ENCODE results near the gene ZSCAN30. TPM values are rescaled to one million over a fixed set of nuclear protein-coding genes. Genes with fewer than 3 reads are reported as not detected.
A peak's percentile ranks its signal among the peaks of the same experiment; 100 is the strongest.

ZSCAN30 gene
- total and polyA plus RNA-seq, 4 donors = 6.3 to 31.8 (median 21.1) TPM

GRCh38 chr18:35247412-35248249 is 42.4 kb downstream of the ZSCAN30 start:
- Histone ChIP-seq H3K27me3 (ENCODE audit: control insufficient read depth in 1 of 2, insufficient read depth in 2 of 2, low read length in 1 of 2) (no peaks in the 10 kb centered on the region), H3K27ac (ENCODE audit: low read depth in 1 of 2, low read length in 2 of 2) (no peak overlapping the region), H3K4me3 (ENCODE audit: low read length in 2 of 2) (no peak overlapping the region), H3K9me3 (ENCODE audit: control insufficient read depth, low read length) (no peaks in the 10 kb centered on the region), H3K36me3 (ENCODE audit: control insufficient read depth in 1 of 2, insufficient read depth in 2 of 2, low read length in 1 of 2) (peaks cover 12 to 19% of the 10 kb centered on the region in 2 donors), H3K4me1 (ENCODE audit: control insufficient read depth in 1 of 2, insufficient read depth in 2 of 2, low read length in 2 of 2) (no peaks in the 10 kb centered on the region)
- DNase-seq (no peak), ATAC-seq (ENCODE audit: low FRiP score) (no peak)
- intact Hi-C loops (cut with DNase I) = no loop called here
- WGBS, 2 donors = 95 to 98% methylated on average over 14 of the region's 14 CpGs

GRCh38 chr18:35246831-35247230 is 43.2 kb downstream of the ZSCAN30 start:
- no peak for DNase-seq
- Histone ChIP-seq H3K9me3 (ENCODE audit: control insufficient read depth, low read length) (no peaks in the 10 kb centered on the region), H3K27me3 (ENCODE audit: control insufficient read depth in 1 of 2, insufficient read depth in 2 of 2, low read length in 1 of 2) (no peaks in the 10 kb centered on the region), H3K36me3 (ENCODE audit: control insufficient read depth in 1 of 2, insufficient read depth in 2 of 2, low read length in 1 of 2) (peaks cover 9 to 18% of the 10 kb centered on the region in 2 donors), H3K4me3 (ENCODE audit: low read length in 2 of 2) (no peak overlapping the region), H3K4me1 (ENCODE audit: control insufficient read depth in 1 of 2, insufficient read depth in 2 of 2, low read length in 2 of 2) (no peaks in the 10 kb centered on the region), H3K27ac (ENCODE audit: low read depth in 1 of 2, low read length in 2 of 2) (no peak overlapping the region)
- no peak for ATAC-seq (ENCODE audit: low FRiP score)
- intact Hi-C loops (cut with DNase I) = no loop called here

- Histone ChIP-seq H3K27ac (ENCODE audit: low read depth in 1 of 2, low read length in 2 of 2) (no peak overlapping the region), H3K9me3 (ENCODE audit: control insufficient read depth, low read length) (no peaks in the 10 kb centered on the region), H3K36me3 (ENCODE audit: control insufficient read depth in 1 of 2, insufficient read depth in 2 of 2, low read length in 1 of 2) (peaks cover 9 to 17% of the 10 kb centered on the region in 2 donors), H3K4me3 (ENCODE audit: low read length in 2 of 2) (no peak overlapping the region), H3K4me1 (ENCODE audit: control insufficient read depth in 1 of 2, insufficient read depth in 2 of 2, low read length in 2 of 2) (no peaks in the 10 kb centered on the region), H3K27me3 (ENCODE audit: control insufficient read depth in 1 of 2, insufficient read depth in 2 of 2, low read length in 1 of 2) (no peaks in the 10 kb centered on the region)
- WGBS, 2 donors = 94 to 95% methylated on average over 4 of the region's 4 CpGs
- ATAC-seq (ENCODE audit: low FRiP score) = no peak
- DNase-seq = no peak
- intact Hi-C loops (cut with DNase I) = no loop called here
These were observed 44.2 kb downstream of the ZSCAN30 start for GRCh38 chr18:35245719-35246317.

- no peak for ATAC-seq (ENCODE audit: low FRiP score)
- WGBS, 2 donors = 93 to 95% methylated on average over 4 of the region's 4 CpGs
- intact Hi-C loops (cut with DNase I) = loop anchor here in 1 of 2 donors (5.0 kb wide), 1 partner anchor 48 kb away; the partner anchor contains the start of gene ZSCAN30
- Histone ChIP-seq H3K27me3 (ENCODE audit: control insufficient read depth in 1 of 2, insufficient read depth in 2 of 2, low read length in 1 of 2) (no peaks in the 10 kb centered on the region), H3K9me3 (ENCODE audit: control insufficient read depth, low read length) (no peaks in the 10 kb centered on the region), H3K4me3 (ENCODE audit: low read length in 2 of 2) (no peak overlapping the region), H3K4me1 (ENCODE audit: control insufficient read depth in 1 of 2, insufficient read depth in 2 of 2, low read length in 2 of 2) (no peaks in the 10 kb centered on the region), H3K27ac (ENCODE audit: low read depth in 1 of 2, low read length in 2 of 2) (no peak overlapping the region), H3K36me3 (ENCODE audit: control insufficient read depth in 1 of 2, insufficient read depth in 2 of 2, low read length in 1 of 2) (peaks cover 6 to 14% of the 10 kb centered on the region in 2 donors)
- no peak for DNase-seq
These were observed 45.4 kb downstream of the ZSCAN30 start for GRCh38 chr18:35244671-35245070.

- DNase-seq (no peak), ATAC-seq (ENCODE audit: low FRiP score) (no peak)
- H3K4me1 ChIP-seq (ENCODE audit: control insufficient read depth in 1 of 2, insufficient read depth in 2 of 2, low read length in 2 of 2) = no peaks in the 10 kb centered on the region
- no peaks in the 10 kb centered on the region for H3K9me3 ChIP-seq (ENCODE audit: control insufficient read depth, low read length)
- H3K27ac ChIP-seq (ENCODE audit: low read depth in 1 of 2, low read length in 2 of 2) = no peak overlapping the region
- intact Hi-C loops (cut with DNase I) = loop anchor here in 1 of 2 donors (5.0 kb wide), 1 partner anchor 50 kb away; the partner anchor contains the start of gene ZSCAN30
- H3K36me3 ChIP-seq (ENCODE audit: control insufficient read depth in 1 of 2, insufficient read depth in 2 of 2, low read length in 1 of 2) = peaks cover 6 to 14% of the 10 kb centered on the region in 2 donors
- H3K27me3 ChIP-seq (ENCODE audit: control insufficient read depth in 1 of 2, insufficient read depth in 2 of 2, low read length in 1 of 2) = no peaks in the 10 kb centered on the region
- no peak overlapping the region for H3K4me3 ChIP-seq (ENCODE audit: low read length in 2 of 2)
- WGBS, 2 donors = 85 to 86% methylated on average over 6 of the region's 6 CpGs
These were observed 47.6 kb downstream of the ZSCAN30 start for GRCh38 chr18:35242426-35242825.

GRCh38 chr18:35241448-35241804 is 48.6 kb downstream of the ZSCAN30 start:
- ATAC-seq (ENCODE audit: low FRiP score) (no peak), DNase-seq (no peak)
- Histone ChIP-seq H3K4me3 (ENCODE audit: low read length in 2 of 2) (peak overlapping the region; percentile 71 to 83), H3K27me3 (ENCODE audit: control insufficient read depth in 1 of 2, insufficient read depth in 2 of 2, low read length in 1 of 2) (no peaks in the 10 kb centered on the region), H3K9me3 (ENCODE audit: control insufficient read depth, low read length) (no peaks in the 10 kb centered on the region), H3K4me1 (ENCODE audit: control insufficient read depth in 1 of 2, insufficient read depth in 2 of 2, low read length in 2 of 2) (no peaks in the 10 kb centered on the region), H3K27ac (ENCODE audit: low read depth in 1 of 2, low read length in 2 of 2) (peak overlapping the region in 1 of 2 donors; percentile 99), H3K36me3 (ENCODE audit: control insufficient read depth in 1 of 2, insufficient read depth in 2 of 2, low read length in 1 of 2) (peaks cover 6 to 14% of the 10 kb centered on the region in 2 donors)
- intact Hi-C loops (cut with DNase I) = loop anchor here (2.0 to 5.0 kb wide), 2 partner anchors 51 to 103 kb away; partner anchors contain the start of genes ZNF24 (in 2 of the 2) and ZSCAN30 (in 1 of the 2)
- WGBS, 2 donors = 0% methylated on average over 5 of the region's 5 CpGs

GRCh38 chr18:35240664-35241447 is 49.2 kb downstream of the ZSCAN30 start, which contains the start of gene ZNF397:
Gene ZNF397 (plus strand): TSS chr18:35241034. CDS start chr18:35242471, 1,437 bp downstream.
- Histone ChIP-seq H3K4me3 (ENCODE audit: low read length in 2 of 2) (peak within 1 kb of the TSS; percentile 71 to 83), H3K4me1 (ENCODE audit: control insufficient read depth in 1 of 2, insufficient read depth in 2 of 2, low read length in 2 of 2) (no peaks in the 10 kb centered on the region), H3K27ac (ENCODE audit: low read depth in 1 of 2, low read length in 2 of 2) (peak within 1 kb of the TSS; percentile 96 to 99), H3K27me3 (ENCODE audit: control insufficient read depth in 1 of 2, insufficient read depth in 2 of 2, low read length in 1 of 2) (no peaks in the 10 kb centered on the region), H3K9me3 (ENCODE audit: control insufficient read depth, low read length) (no peaks in the 10 kb centered on the region), H3K36me3 (ENCODE audit: control insufficient read depth in 1 of 2, insufficient read depth in 2 of 2, low read length in 1 of 2) (peaks cover 6 to 12% of the 10 kb centered on the region in 2 donors)
- DNase-seq (peak; percentile 99 to 100), ATAC-seq (ENCODE audit: low FRiP score) (peak; percentile 100)
- WGBS, 2 donors = 0 to 1% methylated on average over 56 to 60 of the region's 60 CpGs
- intact Hi-C loops (cut with DNase I) = loop anchor here (2.0 to 5.0 kb wide), 2 partner anchors 51 to 104 kb away; partner anchors contain the start of genes ZNF24 (in 2 of the 2) and ZSCAN30 (in 1 of the 2)

- Histone ChIP-seq H3K27me3 (ENCODE audit: control insufficient read depth in 1 of 2, insufficient read depth in 2 of 2, low read length in 1 of 2) (no peaks in the 10 kb centered on the region), H3K4me1 (ENCODE audit: control insufficient read depth in 1 of 2, insufficient read depth in 2 of 2, low read length in 2 of 2) (no peaks in the 10 kb centered on the region), H3K9me3 (ENCODE audit: control insufficient read depth, low read length) (no peaks in the 10 kb centered on the region), H3K4me3 (ENCODE audit: low read length in 2 of 2) (no peak overlapping the region), H3K27ac (ENCODE audit: low read depth in 1 of 2, low read length in 2 of 2) (no peak overlapping the region), H3K36me3 (ENCODE audit: control insufficient read depth in 1 of 2, insufficient read depth in 2 of 2, low read length in 1 of 2) (peaks cover under 1 to 5% of the 10 kb centered on the region in 2 donors)
- no peak for ATAC-seq (ENCODE audit: low FRiP score)
- intact Hi-C loops (cut with DNase I) = no loop called here
- no peak for DNase-seq
- WGBS, 2 donors = 96 to 97% methylated on average over 1 of the region's 1 CpG
These were observed 50.7 kb downstream of the ZSCAN30 start for GRCh38 chr18:35239314-35239713.
